T-cell (primary cell): Measurements from ENCODE around the gene OR2T33. TPM values are rescaled to one million over a fixed set of nuclear protein-coding genes. Genes with fewer than 3 reads are reported as not detected.

Source experiments
- ATAC-seq, 4 experiments: fragments of 200-7000 bp in 3 of 4; fragments of 150-1000 bp in 1 of 4; cut with Tn5 transposase; replicated peaks in 1 of 4; 1 replicate in 3 of 4; 2 replicates in 1 of 4; pipeline ENCODE4 v1.10.0; 2021; ENCODE audit warnings: moderate library complexity in 3 of 4, mild to moderate bottlenecking in 2 of 4, moderate number of reproducible peaks in 1 of 4
- CTCF ChIA-PET, 2 donors: fragments of 300-600 bp; sonication (Branson Sonifier 250); formaldehyde crosslinking; loops; one replicate each; lab custom pipeline; 2022; ENCODE audit warnings: antibody characterized with exemption in 2 of 2; lab: Charles Lee
- POLR2A ChIA-PET, 2 donors: fragments of 300-600 bp; sonication (Branson Sonifier 250); formaldehyde crosslinking; loops; one replicate each; lab custom pipeline; 2022; ENCODE audit warnings: antibody characterized with exemption in 2 of 2; lab: Charles Lee
- DNase-seq, 35 experiments: peaks; one replicate each; pipeline versions ENCODE4 v3.0.0 to v3.0.0-alpha.2; 2013 to 2023
- H3K27ac ChIP-seq: one replicate; pipeline ENCODE4 v1.5.1; 2013; ENCODE audit warnings: low read length
- H3K27me3 ChIP-seq, 2 experiments: replicated peaks in 1 of 2; 1 replicate in 1 of 2; 2 replicates in 1 of 2; pipeline versions ENCODE4 v1.6.1 to v1.7.0; 2013; ENCODE audit warnings: low read length in 1 of 2, mixed read lengths in 1 of 2; ENCODE audit not compliant: control insufficient read depth in 2 of 2, insufficient read depth in 2 of 2; ENCODE audit errors: extremely low read depth in 1 of 2
- H3K36me3 ChIP-seq, 2 donors: 1 replicate in 1 of 2; 2 replicates in 1 of 2; pipeline versions ENCODE4 v1.6.1 to v1.7.0; 2013; ENCODE audit warnings: low read length in 1 of 2; ENCODE audit not compliant: control insufficient read depth in 2 of 2, insufficient read depth in 1 of 2; ENCODE audit errors: extremely low read depth in 1 of 2
- H3K4me1 ChIP-seq, 2 experiments: 1 replicate in 1 of 2; 2 replicates in 1 of 2; pipeline versions ENCODE4 v1.6.1 to v1.7.0; 2013; ENCODE audit warnings: low read length in 2 of 2, mixed read lengths in 1 of 2; ENCODE audit not compliant: insufficient read depth in 2 of 2, control insufficient read depth in 1 of 2; ENCODE audit errors: extremely low read depth in 1 of 2
- H3K4me3 ChIP-seq, 2 donors: 1 replicate in 1 of 2; 2 replicates in 1 of 2; pipeline versions ENCODE4 v1.5.1 to v1.7.0; 2013; ENCODE audit warnings: mild to moderate bottlenecking in 2 of 2, low read length in 1 of 2, moderate library complexity in 1 of 2; ENCODE audit not compliant: control insufficient read depth in 1 of 2; ENCODE audit errors: extremely low read depth in 1 of 2
- H3K9me3 ChIP-seq: 2 replicates; pipeline ENCODE4 v1.7.0; 2013
- H3K27ac Mint-ChIP-seq, 2 donors: one replicate each; pipeline ENCODE4 v1.8.0; 2020 to 2021; ENCODE audit warnings: mild to moderate bottlenecking in 2 of 2, mixed read lengths in 2 of 2
- H3K27me3 Mint-ChIP-seq, 2 donors: one replicate each; pipeline ENCODE4 v1.8.0; 2021 to 2022; ENCODE audit warnings: mixed read lengths in 2 of 2
- H3K36me3 Mint-ChIP-seq: one replicate; pipeline ENCODE4 v1.8.0; 2021; ENCODE audit warnings: mixed read lengths
- H3K4me1 Mint-ChIP-seq, 3 donors: one replicate each; pipeline ENCODE4 v1.8.0; 2020 to 2022; ENCODE audit warnings: mixed read lengths in 3 of 3, mild to moderate bottlenecking in 1 of 3
- H3K4me3 Mint-ChIP-seq, 3 donors: one replicate each; pipeline ENCODE4 v1.8.0; 2020 to 2022; ENCODE audit warnings: mild to moderate bottlenecking in 3 of 3, mixed read lengths in 3 of 3, moderate library complexity in 3 of 3
- H3K9me3 Mint-ChIP-seq, 3 donors: one replicate each; pipeline ENCODE4 v1.8.0; 2020 to 2022; ENCODE audit warnings: mixed read lengths in 3 of 3
- WGBS: methylation state at CpG from one replicate; pipeline ENCODE4 v1.1.5; 2013; ENCODE audit warnings: missing lambda C conversion rate; ENCODE audit not compliant: insufficient coverage; 5-methylcytosine and 5-hydroxymethylcytosine counted together
- total RNA-seq, 35 experiments: library from RNA in 6 of 35; stranded (reverse) in 6 of 35; fragments of 120-200 nt in 1 of 35; gene quantifications; one replicate each; pipeline versions ENCODE4 v1.2.1 to v1.2.4 and lab custom pipeline; 2013 to 2026

Gene OR2T33
- total RNA-seq, 5 donors from 2014 or later (not counting 1 experiment from before 2014, with no cell fraction given): not detected

DNA sequence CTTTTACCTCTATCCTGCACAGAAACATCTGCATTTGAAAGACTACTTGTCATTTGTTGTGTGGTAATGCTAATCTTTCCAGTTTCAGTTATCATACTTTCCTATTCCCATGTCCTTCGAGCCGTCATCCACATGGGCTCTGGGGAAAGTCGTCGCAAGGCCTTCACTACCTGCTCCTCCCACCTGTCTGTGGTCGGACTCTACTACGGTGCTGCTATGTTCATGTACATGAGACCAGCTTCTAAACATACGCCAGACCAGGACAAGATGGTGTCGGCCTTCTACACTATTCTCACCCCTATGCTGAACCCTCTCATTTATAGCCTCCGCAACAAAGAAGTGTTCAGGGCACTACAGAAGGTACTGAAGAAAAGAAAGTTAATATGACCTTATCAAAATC is 38.3 kb downstream of the OR2T33 start:
- no peaks in the 10 kb centered on the region for H3K36me3 ChIP-seq
- H3K27me3 ChIP-seq: peaks cover 0 to 5% of the 10 kb centered on the region in 2 experiments
- no peaks in the 10 kb centered on the region for H3K9me3 Mint-ChIP-seq
- H3K27ac ChIP-seq: no peak overlapping the region
- no peak overlapping the region for H3K4me3 ChIP-seq
- CTCF ChIA-PET: no interaction called here
- H3K36me3 Mint-ChIP-seq: no peaks in the 10 kb centered on the region
- no peak for ATAC-seq
- DNase-seq: no peak
- no peak overlapping the region for H3K4me3 Mint-ChIP-seq
- no peak overlapping the region for H3K27ac Mint-ChIP-seq
- 100% methylated on average over 7 of the region's 9 CpGs for whole genome bisulfite sequencing
- peaks cover 0 to 3% of the 10 kb centered on the region in 2 experiments for H3K4me1 ChIP-seq
- H3K9me3 ChIP-seq: no peaks in the 10 kb centered on the region
- POLR2A ChIA-PET: no interaction called here
- H3K27me3 Mint-ChIP-seq: peaks cover 8 to 15% of the 10 kb centered on the region in 2 donors
- peaks cover 2 to 5% (median 2%) of the 10 kb centered on the region in 3 donors for H3K4me1 Mint-ChIP-seq

- H3K36me3 Mint-ChIP-seq: no peaks in the 10 kb centered on the region
- CTCF ChIA-PET: no interaction called here
- POLR2A ChIA-PET: no interaction called here
These were observed 46.7 kb downstream of the OR2T33 start, which contains the start of gene OR2M4 for GRCh38 chr1:248231117-248231516. Gene OR2M4 (plus strand): TSS chr1:248231417. CDS start chr1:248238929, 7,512 bp downstream.

GRCh38 chr1:248229360-248229908 is 48.3 kb downstream of the OR2T33 start:
- Mint-ChIP-seq H3K27me3 (peaks cover 2 to 7% of the 10 kb centered on the region in 2 donors), H3K9me3 (peaks cover 2 to 18% (median 5%) of the 10 kb centered on the region in 3 donors), H3K4me3 (no peak overlapping the region), H3K36me3 (no peaks in the 10 kb centered on the region), H3K4me1 (no peaks in the 10 kb centered on the region), H3K27ac (no peak overlapping the region)
- H3K27ac ChIP-seq: no peak overlapping the region
- no peaks in the 10 kb centered on the region for H3K9me3 ChIP-seq
- no peaks in the 10 kb centered on the region for H3K36me3 ChIP-seq
- POLR2A ChIA-PET: no interaction called here
- DNase-seq (no peak), ATAC-seq (no peak)
- 66% methylated on average over 6 of the region's 6 CpGs for WGBS
- CTCF ChIA-PET: no interaction called here
- H3K27me3 ChIP-seq: no peaks in the 10 kb centered on the region
- H3K4me3 ChIP-seq: no peak overlapping the region
- H3K4me1 ChIP-seq: no peaks in the 10 kb centered on the region

More at GRCh38 chr1:248231117-248231516, 46.7 kb downstream of the OR2T33 start, which contains the start of gene OR2M4:
- Mint-ChIP-seq H3K9me3 (peaks cover 0 to 15% (median 5%) of the 10 kb centered on the region in 3 donors), H3K27me3 (peaks cover 2 to 7% of the 10 kb centered on the region in 2 donors), H3K4me1 (no peaks in the 10 kb centered on the region), H3K4me3 (no peak within 1 kb of the TSS), H3K27ac (no peak within 1 kb of the TSS)
- no peak within 1 kb of the TSS for H3K4me3 ChIP-seq
- no peaks in the 10 kb centered on the region for H3K27me3 ChIP-seq
- DNase-seq: no peak
- H3K36me3 ChIP-seq: no peaks in the 10 kb centered on the region
- WGBS: no CpG with 5 or more reads among the region's 2 CpGs
- ATAC-seq: no peak
- H3K27ac ChIP-seq: no peak within 1 kb of the TSS
- H3K9me3 ChIP-seq: no peaks in the 10 kb centered on the region
- H3K4me1 ChIP-seq: no peaks in the 10 kb centered on the region

DNA sequence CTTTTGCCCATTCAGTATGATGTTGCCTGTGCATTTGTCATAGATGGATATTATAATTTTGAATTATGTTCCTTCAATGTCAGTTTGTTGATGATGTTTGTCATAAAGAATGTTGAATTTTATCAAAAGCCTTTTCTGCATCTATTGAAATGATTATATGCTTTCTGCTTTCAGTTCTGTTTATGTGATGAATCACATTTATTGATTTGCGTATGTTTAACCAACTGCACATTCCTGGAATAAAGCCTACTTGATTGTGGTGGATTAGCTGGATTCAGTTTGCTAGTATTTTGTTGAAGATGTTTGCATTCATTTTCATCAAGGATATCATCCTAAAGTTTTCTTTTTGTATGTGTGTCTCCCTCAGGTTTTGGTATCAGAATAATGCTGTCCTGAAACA is 52.2 kb downstream of the OR2T33 start:
- peaks cover 2 to 7% of the 10 kb centered on the region in 2 donors for H3K27me3 Mint-ChIP-seq
- H3K27ac Mint-ChIP-seq: no peak overlapping the region
- no peak overlapping the region for H3K4me3 Mint-ChIP-seq
- H3K4me1 Mint-ChIP-seq: no peaks in the 10 kb centered on the region
- no peaks in the 10 kb centered on the region for H3K36me3 ChIP-seq
- no peaks in the 10 kb centered on the region for H3K36me3 Mint-ChIP-seq
- ChIA-PET CTCF (no interaction called here), POLR2A (no interaction called here)
- no peak for DNase-seq
- 100% methylated on average over 1 of the region's 1 CpG for WGBS
- no peaks in the 10 kb centered on the region for H3K4me1 ChIP-seq
- no peaks in the 10 kb centered on the region for H3K9me3 ChIP-seq
- no peak overlapping the region for H3K27ac ChIP-seq
- H3K4me3 ChIP-seq: no peak overlapping the region
- no peaks in the 10 kb centered on the region for H3K27me3 ChIP-seq
- no peak for ATAC-seq
- peaks cover 4 to 29% (median 5%) of the 10 kb centered on the region in 3 donors for H3K9me3 Mint-ChIP-seq

Other genes with a start within 250 kb of the OR2T33 start
- under 1 TPM; 0.06 to 0.43 (median 0.09) TPM for gene OR2L2, start 247.9 kb downstream of the OR2T33 start, total RNA-seq
- gene OR2L3, start 231.1 kb downstream of the OR2T33 start, total RNA-seq: not detected
- gene OR2L13, start 182.8 kb downstream of the OR2T33 start, total RNA-seq: not detected
- gene OR2M5, start 132.8 kb downstream of the OR2T33 start, total RNA-seq: not detected
- gene OR2M2, start 103.2 kb downstream of the OR2T33 start, total RNA-seq: not detected
- gene OR2M3, start 80.7 kb downstream of the OR2T33 start, total RNA-seq: not detected
- gene OR2M4, start 46.6 kb downstream of the OR2T33 start, total RNA-seq: not detected
- gene OR2T12, start 25.4 kb upstream of the OR2T33 start, total RNA-seq: not detected
- gene OR2M7, start 46.6 kb upstream of the OR2T33 start, total RNA-seq: not detected
- gene OR14C36, start 70.8 kb upstream of the OR2T33 start, total RNA-seq: not detected
- gene OR2T4, start 83.7 kb upstream of the OR2T33 start, total RNA-seq: not detected
- gene OR2T6, start 97.8 kb upstream of the OR2T33 start, total RNA-seq: not detected
- not detected for gene OR2T1, start 125.1 kb upstream of the OR2T33 start, total RNA-seq
- gene OR2T2, start 167.7 kb upstream of the OR2T33 start, total RNA-seq: not detected
- gene OR2T3, start 195.4 kb upstream of the OR2T33 start, total RNA-seq: not detected
- gene OR2T5, start 210.6 kb upstream of the OR2T33 start, total RNA-seq: not detected
- gene OR2G6, start 230.1 kb upstream of the OR2T33 start, total RNA-seq: not detected